ENCODE results near the gene TUT4.

TUT4 gene

GRCh38 chr1:52523376-52523775 lies 29.5 kb downstream of the TUT4 start:
- H3K27ac ChIP-seq (ENCODE audit: low read length): no peak overlapping the region
- H3K9ac ChIP-seq (ENCODE audit: low read length): no peak overlapping the region
- no peaks in the 10 kb centered on the region for H3K9me2 ChIP-seq (replicated peaks; ENCODE audit: insufficient read depth, low read length)
- no peaks in the 10 kb centered on the region for H3K27me3 ChIP-seq (replicated peaks; ENCODE audit: insufficient read depth, low read length)
- H3K9me3 ChIP-seq (replicated peaks; ENCODE audit: insufficient read depth, low read length): no peaks in the 10 kb centered on the region
- H3F3A ChIP-seq (ENCODE audit: insufficient read depth, low read length): no peaks in the 10 kb centered on the region
- H3K4me1 ChIP-seq (ENCODE audit: low read length): no peaks in the 10 kb centered on the region
- H2AFZ ChIP-seq (ENCODE audit: low read length): no peak overlapping the region
- peaks cover 6% of the 10 kb centered on the region; the same call in 1 of the 2 replicates for H3K79me2 ChIP-seq (ENCODE audit: low read length)
- DNase-seq: peak; percentile 42
- H3K4me3 ChIP-seq (ENCODE audit: low read length): no peak overlapping the region
- no peaks in the 10 kb centered on the region for H3K36me3 ChIP-seq (replicated peaks; ENCODE audit: insufficient read depth, low read length)
- H4K20me1 ChIP-seq (ENCODE audit: insufficient read depth, low read length): no peaks in the 10 kb centered on the region
- no peak overlapping the region for H3K4me2 ChIP-seq (ENCODE audit: low read depth, low read length)
- no peak for TF ChIP-seq CTCF (IDR thresholded peaks at IDR 0.05; ENCODE audit: low read length)
- TF ChIP-seq EZH2 (optimal IDR thresholded peaks at IDR 0.05; ENCODE audit: low read depth, low read length): no peak
- TF ChIP-seq EZH2phosphoT487 (IDR thresholded peaks at IDR 0.05; ENCODE audit: low read length): no peak

GRCh38 chr1:52520148-52520547 lies 32.7 kb downstream of the TUT4 start:
- Histone ChIP-seq H3K79me2 (ENCODE audit: low read length) (0 out of 2 replicates have a peak, but pooled peaks cover 3% of the 10 kb centered on the region), H3K27me3 (replicated peaks; ENCODE audit: insufficient read depth, low read length) (no peaks in the 10 kb centered on the region), H3K9me3 (replicated peaks; ENCODE audit: insufficient read depth, low read length) (no peaks in the 10 kb centered on the region), H3K9ac (ENCODE audit: low read length) (no peak overlapping the region), H3K9me2 (replicated peaks; ENCODE audit: insufficient read depth, low read length) (no peaks in the 10 kb centered on the region), H4K20me1 (ENCODE audit: insufficient read depth, low read length) (no peaks in the 10 kb centered on the region), H3F3A (ENCODE audit: insufficient read depth, low read length) (no peaks in the 10 kb centered on the region), H2AFZ (ENCODE audit: low read length) (no peak overlapping the region), H3K4me1 (ENCODE audit: low read length) (no peaks in the 10 kb centered on the region), H3K27ac (ENCODE audit: low read length) (no peak overlapping the region), H3K4me2 (ENCODE audit: low read depth, low read length) (no peak overlapping the region), H3K4me3 (ENCODE audit: low read length) (no peak overlapping the region), H3K36me3 (replicated peaks; ENCODE audit: insufficient read depth, low read length) (0 out of 2 replicates have a peak, but pooled peaks cover 4% of the 10 kb centered on the region)
- no peak for TF ChIP-seq CTCF (IDR thresholded peaks at IDR 0.05; ENCODE audit: low read length)
- no peak for DNase-seq

- Histone ChIP-seq H3K4me2 (ENCODE audit: low read depth, low read length) (no peak overlapping the region), H3K79me2 (ENCODE audit: low read length) (no peaks in the 10 kb centered on the region), H4K20me1 (ENCODE audit: insufficient read depth, low read length) (no peaks in the 10 kb centered on the region), H3K9ac (ENCODE audit: low read length) (no peak overlapping the region), H3F3A (ENCODE audit: insufficient read depth, low read length) (no peaks in the 10 kb centered on the region), H3K9me2 (replicated peaks; ENCODE audit: insufficient read depth, low read length) (no peaks in the 10 kb centered on the region), H3K4me3 (ENCODE audit: low read length) (no peak overlapping the region), H3K27ac (ENCODE audit: low read length) (no peak overlapping the region), H2AFZ (ENCODE audit: low read length) (no peak overlapping the region), H3K4me1 (ENCODE audit: low read length) (no peaks in the 10 kb centered on the region), H3K9me3 (replicated peaks; ENCODE audit: insufficient read depth, low read length) (no peaks in the 10 kb centered on the region), H3K36me3 (replicated peaks; ENCODE audit: insufficient read depth, low read length) (0 out of 2 replicates have a peak, but pooled peaks cover 4% of the 10 kb centered on the region), H3K27me3 (replicated peaks; ENCODE audit: insufficient read depth, low read length) (no peaks in the 10 kb centered on the region)
- no peak for TF ChIP-seq CTCF (IDR thresholded peaks at IDR 0.05; ENCODE audit: low read length)
- TF ChIP-seq EZH2phosphoT487 (IDR thresholded peaks at IDR 0.05; ENCODE audit: low read length): no peak
- no peak for TF ChIP-seq EZH2 (optimal IDR thresholded peaks at IDR 0.05; ENCODE audit: low read depth, low read length)
- DNase-seq: no peak
Measured at GRCh38 chr1:52518962-52519361, 33.9 kb downstream of the TUT4 start.
